ENCODE results near the gene OLA1.

GRCh38 chr2:174124181-174124580 is 124.2 kb downstream of the OLA1 start:
- TF ChIP-seq POLR2AphosphoS5 (IDR thresholded peaks at IDR 0.05; ENCODE audit: low read depth) (no peak), CTCF (IDR thresholded peaks at IDR 0.05; ENCODE audit: insufficient read depth, low read length) (no peak)
